Fibroblast of skin of scalp (primary cell): ENCODE results near the gene LRRTM3.

Experiments
- DNase-seq: peaks from one replicate; pipeline ENCODE4 v3.0.0-alpha.2; 2013

The LRRTM3 gene

DNA sequence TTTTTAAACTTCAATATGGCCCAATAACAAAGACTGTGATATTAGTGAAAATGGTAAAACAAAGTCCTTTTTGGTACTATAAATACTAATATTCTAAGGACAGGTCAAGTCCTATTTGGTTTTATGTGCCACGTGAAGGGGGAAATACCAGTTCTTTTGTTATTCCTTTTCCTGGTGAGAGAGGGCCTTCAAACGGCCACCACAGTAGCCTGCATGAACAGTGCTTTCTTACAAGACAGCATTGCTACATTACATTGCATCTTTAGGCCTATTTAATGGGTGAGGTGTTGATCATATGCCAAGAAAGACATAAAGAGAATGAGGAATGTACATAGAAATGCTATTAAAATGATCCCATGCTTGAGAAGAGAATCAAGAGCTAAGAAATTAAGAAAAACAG lies 214.8 kb downstream of the LRRTM3 start:
- DNase-seq = peak; percentile 17

DNA sequence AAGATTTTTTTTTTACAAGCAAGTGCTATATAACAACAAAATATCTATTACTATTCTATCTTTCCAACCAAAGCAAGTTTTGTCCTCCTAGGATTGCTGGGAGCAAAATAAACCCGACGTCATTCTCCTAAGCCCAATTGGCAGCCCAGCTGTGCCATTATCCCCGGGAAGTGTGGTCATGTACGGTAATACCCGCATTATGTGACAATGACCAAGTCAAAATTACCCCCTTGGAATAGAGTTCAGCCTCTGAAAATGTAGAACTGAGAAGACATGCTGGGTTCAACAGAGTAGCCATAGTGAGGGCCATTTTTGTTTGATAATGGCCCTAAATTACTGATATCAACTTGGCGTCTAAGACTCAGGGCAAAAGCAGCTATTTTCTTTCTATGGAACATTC lies 215.5 kb downstream of the LRRTM3 start:
- DNase-seq = no peak

GRCh38 chr10:67144530-67144929 lies 218.7 kb downstream of the LRRTM3 start:
- no peak for DNase-seq
